PC-9 (cell line): ENCODE measurements around the gene FILIP1. TPM values are rescaled to one million over a fixed set of nuclear protein-coding genes. Genes with fewer than 3 reads are reported as not detected.

Experiments used
- BruUV-seq: library from RNA; stranded (reverse); fragments of 400-500 nt; replicated peaks from 2 replicates; lab custom pipeline; 2021; lab: Mats Ljungman, UMichigan
- CTCF ChIA-PET: fragments of 300-600 bp; sonication (Branson Sonifier 250); formaldehyde crosslinking; loops from one replicate; lab custom pipeline; 2022; ENCODE audit warnings: antibody characterized with exemption; lab: Charles Lee
- POLR2A ChIA-PET: fragments of 300-600 bp; sonication (Branson Sonifier 250); formaldehyde crosslinking; loops from one replicate; lab custom pipeline; 2022; ENCODE audit warnings: antibody characterized with exemption; ENCODE audit not compliant: unreplicated experiment; lab: Charles Lee
- DNase-seq, 2 experiments: peaks; one replicate each; pipeline versions ENCODE4 v3.0.0 to v3.0.0-alpha.2; 2015 to 2022; ENCODE audit warnings: mixed read lengths in 1 of 2
- H2AFZ ChIP-seq: fragments of 200-600 bp; sonication (generic); 2 replicates; pipeline ENCODE4 v1.8.1; 2017; ENCODE audit warnings: antibody characterized with exemption
- H3F3A ChIP-seq: fragments of 200-600 bp; sonication (generic); 2 replicates; pipeline ENCODE4 v1.8.1; 2017; ENCODE audit warnings: antibody characterized with exemption, mild to moderate bottlenecking, low read depth; ENCODE audit not compliant: insufficient read depth
- H3K27ac ChIP-seq: fragments of 200-600 bp; sonication (generic); 2 replicates; pipeline ENCODE4 v1.6.1; 2016; ENCODE audit warnings: mixed run types
- H3K27me3 ChIP-seq: fragments of 200-600 bp; sonication (generic); 2 replicates; pipeline ENCODE4 v1.6.1; 2016; ENCODE audit warnings: low read depth, mixed run types; ENCODE audit not compliant: insufficient read depth
- H3K36me3 ChIP-seq: fragments of 200-600 bp; sonication (generic); 2 replicates; pipeline ENCODE4 v1.6.1; 2016; ENCODE audit warnings: low read depth, mixed run types
- H3K4me1 ChIP-seq: fragments of 200-600 bp; sonication (generic); replicated peaks from 2 replicates; pipeline ENCODE4 v1.6.1; 2016; ENCODE audit warnings: mixed run types; ENCODE audit not compliant: insufficient read depth
- H3K4me2 ChIP-seq: fragments of 200-600 bp; sonication (generic); 2 replicates; pipeline ENCODE4 v1.6.1; 2017; ENCODE audit warnings: mixed run types
- H3K4me3 ChIP-seq: fragments of 200-600 bp; sonication (generic); 2 replicates; pipeline ENCODE4 v1.6.1; 2016; ENCODE audit warnings: mixed run types
- H3K79me2 ChIP-seq: fragments of 200-600 bp; sonication (generic); 2 replicates; pipeline ENCODE4 v1.6.1; 2017; ENCODE audit warnings: low read depth, mixed run types
- H3K9me2 ChIP-seq: fragments of 200-600 bp; sonication (generic); 2 replicates; pipeline ENCODE4 v1.8.1; 2017; ENCODE audit warnings: mild to moderate bottlenecking; ENCODE audit not compliant: insufficient read depth
- H3K9me3 ChIP-seq: fragments of 200-600 bp; sonication (generic); 2 replicates; pipeline ENCODE4 v1.8.1; 2016; ENCODE audit warnings: low read depth; ENCODE audit not compliant: insufficient read depth
- H4K20me1 ChIP-seq: fragments of 200-600 bp; sonication (generic); 2 replicates; pipeline ENCODE4 v1.8.1; 2017; ENCODE audit not compliant: insufficient read depth
- CTCF ChIP-seq: fragments of 200-600 bp; sonication (generic); conservative IDR thresholded peaks from 2 replicates; pipeline ENCODE4 v1.6.1; 2017; ENCODE audit warnings: mixed run types, antibody characterized with exemption, mild to moderate bottlenecking, moderate library complexity
- EZH2 ChIP-seq: fragments of 200-600 bp; sonication (generic); IDR thresholded peaks from 2 replicates; pipeline ENCODE4 v1.8.0; 2017; ENCODE audit warnings: antibody characterized with exemption, low read depth
- intact Hi-C: fragments of 100-400 bp; cut with micrococcal nuclease; formaldehyde crosslinking; loops from one replicate; pipeline ENCODE4 v1.10.0; 2022; ENCODE audit not compliant: unreplicated experiment
- total RNA-seq: library from RNA; stranded (reverse); gene quantifications from 2 replicates; pipeline ENCODE4 v1.2.3, GENCODE V29; 2021

Gene FILIP1
- total RNA-seq, 1 experiment from 2014 or later, result 0.15 TPM

- TF ChIP-seq EZH2 (no peak), CTCF (no peak)
- CTCF ChIA-PET, result interaction anchor here (0.7 kb wide), 1 partner anchor 35 kb away, joined by 3 read pairs; no protein-coding TSS in a partner anchor
- no peak for DNase-seq
- peaks cover 8% of the 10 kb centered on the region for H3K79me2 ChIP-seq
- peaks cover 3% of the 10 kb centered on the region; the same call in 1 of the 2 replicates for H3F3A ChIP-seq
- no peak overlapping the region for H3K27ac ChIP-seq
- peaks cover 13% of the 10 kb centered on the region; the same call in 1 of the 2 replicates for H3K36me3 ChIP-seq
- no peaks in the 10 kb centered on the region for H3K9me2 ChIP-seq
- BruUV-seq, result no TSS peak
- H2AFZ ChIP-seq, result no peak overlapping the region
- H3K4me2 ChIP-seq, result no peak overlapping the region
- POLR2A ChIA-PET, result no interaction called here
- H3K4me3 ChIP-seq, result no peak overlapping the region
- intact Hi-C loops, result loop anchor here (1.0 kb wide), 1 partner anchor 15 kb away; no protein-coding TSS in a partner anchor
- 0 out of 2 replicates have a peak, but pooled peaks cover under 1% of the 10 kb centered on the region for H3K4me1 ChIP-seq
- H3K9me3 ChIP-seq, result 0 out of 2 replicates have a peak, but pooled peaks cover 3% of the 10 kb centered on the region
- H3K27me3 ChIP-seq, result no peaks in the 10 kb centered on the region
- H4K20me1 ChIP-seq, result peaks cover 22% of the 10 kb centered on the region
Measured at GRCh38 chr6:75262716-75263400, 230.7 kb downstream of the FILIP1 start.

GRCh38 chr6:75261299-75261698, 232.3 kb downstream of the FILIP1 start:
- POLR2A ChIA-PET, result no interaction called here
- intact Hi-C loops, result no loop called here
- peaks cover 20% of the 10 kb centered on the region; the same call in 1 of the 2 replicates for H3K36me3 ChIP-seq

More at GRCh38 chr6:75261299-75261698, 232.3 kb downstream of the FILIP1 start:
- H3K79me2 ChIP-seq, result peaks cover 5% of the 10 kb centered on the region
- H2AFZ ChIP-seq, result no peak overlapping the region
- H3K27ac ChIP-seq, result no peak overlapping the region
- TF ChIP-seq EZH2, result no peak
- TF ChIP-seq CTCF, result no peak
- H3K4me3 ChIP-seq, result no peak overlapping the region
- peaks cover 8% of the 10 kb centered on the region for H4K20me1 ChIP-seq
- H3K4me1 ChIP-seq, result no peaks in the 10 kb centered on the region
- H3K27me3 ChIP-seq, result no peaks in the 10 kb centered on the region
- peaks cover under 1% of the 10 kb centered on the region; the same call in 1 of the 2 replicates for H3F3A ChIP-seq
- no peaks in the 10 kb centered on the region for H3K9me3 ChIP-seq
- DNase-seq, result no peak
- no TSS peak for BruUV-seq
- CTCF ChIA-PET, result no interaction called here
- H3K4me2 ChIP-seq, result no peak overlapping the region
- H3K9me2 ChIP-seq, result no peaks in the 10 kb centered on the region
